ENCODE data around the gene PHLDA2. TPM values are rescaled to one million over a fixed set of nuclear protein-coding genes. Genes with fewer than 3 reads are reported as not detected.

Gene PHLDA2
- polyA plus RNA-seq, 1 donor (not counting 4 experiments of a cell fraction or from before 2014, with no cell fraction given) = 24.3 TPM

- no peak overlapping the region for H3K27ac ChIP-seq (ENCODE audit: control insufficient read depth, insufficient read depth, low read length)
- no peak overlapping the region for H3K4me3 ChIP-seq (ENCODE audit: control insufficient read depth in 2 of 3, extremely low read depth in 1 of 3, insufficient read depth in 2 of 3, low read depth in 1 of 3, low read length in 3 of 3)
- no peaks in the 10 kb centered on the region for H3K27me3 ChIP-seq (ENCODE audit: control insufficient read depth, extremely low read depth, insufficient read depth, low read length)
- peaks cover 13 to 34% of the 10 kb centered on the region in 2 experiments for H3K36me3 ChIP-seq (ENCODE audit: control insufficient read depth in 2 of 2, extremely low read depth in 1 of 2, insufficient read depth in 2 of 2, low read length in 2 of 2)
- DNase-seq (ENCODE audit: low read depth, low spot score) = no peak
- no peaks in the 10 kb centered on the region for H3K9me1 ChIP-seq (ENCODE audit: control insufficient read depth, extremely low read depth, insufficient read depth, low read length)
- dilution Hi-C loops (cut with MboI; ENCODE audit: extremely low pct_ligation_motif_present, low sequenced_read_pairs) = no loop called here
- no peak for TF ChIP-seq EZH2 (IDR thresholded peaks at IDR 0.05; ENCODE audit: low read length)
- peak; percentile 20 to 60 (median 42) for TF ChIP-seq CTCF (optimal IDR thresholded peaks at IDR 0.05 in 1 of 3, IDR thresholded peaks at IDR 0.05 in 1 of 3, conservative IDR thresholded peaks at IDR 0.05 in 1 of 3; ENCODE audit: extremely low read depth in 1 of 3, insufficient read depth in 2 of 3, low read length in 3 of 3)
- no peak overlapping the region for H2AFZ ChIP-seq (ENCODE audit: control insufficient read depth, low read length)
- H3K9me3 ChIP-seq (ENCODE audit: control insufficient read depth, low read depth, low read length) = peaks cover 2% of the 10 kb centered on the region
- H3K4me2 ChIP-seq (ENCODE audit: control insufficient read depth, extremely low read depth, insufficient read depth, low read depth, low read length) = no peak overlapping the region
- no peaks in the 10 kb centered on the region for H3K79me2 ChIP-seq (ENCODE audit: control insufficient read depth, insufficient read depth, low read length)
- FAIRE-seq = no peak
- H3K4me1 ChIP-seq (ENCODE audit: control insufficient read depth, extremely low read depth, insufficient read depth, low read length) = peaks cover 21% of the 10 kb centered on the region
- H3K9ac ChIP-seq (ENCODE audit: control insufficient read depth, extremely low read depth, insufficient read depth, low read length) = no peak overlapping the region
- H4K20me1 ChIP-seq (ENCODE audit: control insufficient read depth, extremely low read depth, insufficient read depth, low read length) = peaks cover 11% of the 10 kb centered on the region
Measured at GRCh38 chr11:2943711-2944118, 14.5 kb upstream of the PHLDA2 start.

GRCh38 chr11:2942872-2943710 lies 13.9 kb upstream of the PHLDA2 start:
- no peaks in the 10 kb centered on the region for H3K79me2 ChIP-seq (ENCODE audit: control insufficient read depth, insufficient read depth, low read length)
- no peak overlapping the region for H3K27ac ChIP-seq (ENCODE audit: control insufficient read depth, insufficient read depth, low read length)
- no peak overlapping the region for H3K4me3 ChIP-seq (ENCODE audit: control insufficient read depth in 2 of 3, extremely low read depth in 1 of 3, insufficient read depth in 2 of 3, low read depth in 1 of 3, low read length in 3 of 3)
- DNase-seq (ENCODE audit: low read depth, low spot score) (no peak), FAIRE-seq (no peak)
- no peak for TF ChIP-seq EZH2 (IDR thresholded peaks at IDR 0.05; ENCODE audit: low read length)
- no peak for TF ChIP-seq CTCF (optimal IDR thresholded peaks at IDR 0.05 in 1 of 3, IDR thresholded peaks at IDR 0.05 in 1 of 3, conservative IDR thresholded peaks at IDR 0.05 in 1 of 3; ENCODE audit: extremely low read depth in 1 of 3, insufficient read depth in 2 of 3, low read length in 3 of 3)
- peaks cover 11% of the 10 kb centered on the region for H4K20me1 ChIP-seq (ENCODE audit: control insufficient read depth, extremely low read depth, insufficient read depth, low read length)
- H3K9me3 ChIP-seq (ENCODE audit: control insufficient read depth, low read depth, low read length) = peaks cover 2% of the 10 kb centered on the region
- H3K27me3 ChIP-seq (ENCODE audit: control insufficient read depth, extremely low read depth, insufficient read depth, low read length) = no peaks in the 10 kb centered on the region
- dilution Hi-C loops (cut with MboI; ENCODE audit: extremely low pct_ligation_motif_present, low sequenced_read_pairs) = no loop called here
- no peak overlapping the region for H3K4me2 ChIP-seq (ENCODE audit: control insufficient read depth, extremely low read depth, insufficient read depth, low read depth, low read length)
- no peak overlapping the region for H2AFZ ChIP-seq (ENCODE audit: control insufficient read depth, low read length)
- H3K4me1 ChIP-seq (ENCODE audit: control insufficient read depth, extremely low read depth, insufficient read depth, low read length) = peaks cover 21% of the 10 kb centered on the region
- H3K9ac ChIP-seq (ENCODE audit: control insufficient read depth, extremely low read depth, insufficient read depth, low read length) = no peak overlapping the region
- H3K9me1 ChIP-seq (ENCODE audit: control insufficient read depth, extremely low read depth, insufficient read depth, low read length) = no peaks in the 10 kb centered on the region
- H3K36me3 ChIP-seq (ENCODE audit: control insufficient read depth in 2 of 2, extremely low read depth in 1 of 2, insufficient read depth in 2 of 2, low read length in 2 of 2) = peaks cover 9 to 28% of the 10 kb centered on the region in 2 experiments

All from keratinocyte (primary cell).